Retina (tissue), 1 donor: ENCODE data around the gene CNIH1.
"Not testable (repeated sequence)": the region's sequence is repeated elsewhere in the genome, so short reads cannot be mapped to it uniquely, and the experiment has no call there.

Experiments used
- DNase-seq: peaks from one replicate; pipeline ENCODE4 v3.0.0-alpha.2; 2016

CNIH1 gene

DNA sequence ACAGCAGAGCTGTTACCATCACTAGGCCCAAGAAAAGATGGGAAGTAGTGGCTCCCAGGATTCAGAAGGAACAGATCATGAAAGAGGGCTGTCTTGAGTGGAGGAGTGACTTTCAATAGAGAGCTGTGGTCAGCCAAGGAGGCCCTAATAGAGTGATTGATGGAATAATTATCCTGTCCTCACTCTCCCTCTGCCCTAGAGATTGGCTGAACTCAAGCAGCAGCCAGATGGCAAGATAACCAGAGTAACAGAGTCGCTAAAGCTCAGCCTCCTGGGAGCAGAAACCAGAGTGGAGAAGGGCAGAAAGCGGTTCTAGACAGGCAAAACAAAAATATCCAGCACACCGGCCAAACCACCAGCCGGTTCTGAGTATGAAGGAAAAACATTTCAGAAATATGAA lies 24.5 kb upstream of the CNIH1 start:
- DNase-seq: peak; percentile 11

DNA sequence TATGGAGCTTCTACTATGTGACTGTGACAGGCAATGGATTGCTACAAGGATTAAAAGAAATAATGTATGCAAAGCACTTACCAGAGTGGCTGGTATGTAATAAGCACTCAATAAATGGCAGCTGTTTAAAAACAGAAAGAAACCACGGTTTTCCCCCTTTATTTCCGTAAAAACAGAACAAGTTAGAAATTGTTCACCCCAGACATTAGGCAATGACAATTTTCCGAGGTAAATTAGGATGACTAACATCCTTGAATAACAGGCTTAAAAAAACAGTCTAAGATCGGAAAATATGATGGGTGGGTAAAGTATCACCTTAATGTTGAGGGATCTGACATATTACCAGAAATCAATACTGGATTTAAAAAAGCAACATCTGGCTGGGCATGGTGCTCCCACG lies 20.9 kb upstream of the CNIH1 start:
- DNase-seq: no peak

DNA sequence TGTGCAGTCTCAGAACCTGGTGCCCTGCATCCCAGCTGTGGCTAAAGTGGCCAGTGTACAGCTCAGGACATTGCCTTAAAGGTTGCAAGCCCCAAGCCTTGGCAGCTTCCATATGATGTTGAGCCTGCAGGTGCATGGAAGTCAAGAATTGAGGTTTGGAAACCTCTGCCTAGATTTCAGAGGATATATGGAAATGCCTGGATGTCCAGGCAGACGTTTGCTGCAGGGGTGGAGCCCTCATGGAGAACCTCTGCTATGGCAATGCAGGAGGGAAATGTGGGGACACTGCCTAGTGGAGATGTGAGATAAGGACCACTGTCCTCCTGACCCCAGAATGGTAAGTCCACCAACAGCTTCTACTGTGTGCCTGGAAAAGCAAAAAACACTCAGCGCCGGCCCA lies 17.9 kb upstream of the CNIH1 start:
- DNase-seq: no peak

DNA sequence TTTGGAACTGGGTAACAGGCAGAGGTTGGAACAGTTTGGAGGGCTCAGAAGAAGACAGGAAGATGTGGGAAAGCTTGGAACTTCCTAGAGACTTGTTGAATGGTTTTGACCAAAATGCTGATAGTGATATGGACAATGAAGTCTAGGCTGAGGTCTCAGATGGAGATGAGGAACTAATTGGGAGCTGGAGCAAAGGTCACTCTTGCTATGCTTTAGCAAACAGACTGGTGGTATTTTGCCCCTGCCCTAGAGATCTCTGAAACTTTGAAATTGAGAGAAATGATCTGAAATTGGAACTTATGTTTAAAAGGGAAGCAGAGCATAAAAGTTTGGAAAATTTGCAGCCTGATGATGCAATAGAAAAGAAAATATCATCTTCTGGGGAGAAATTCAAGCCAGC lies 17.4 kb upstream of the CNIH1 start:
- DNase-seq: not testable (repeated sequence)

DNA sequence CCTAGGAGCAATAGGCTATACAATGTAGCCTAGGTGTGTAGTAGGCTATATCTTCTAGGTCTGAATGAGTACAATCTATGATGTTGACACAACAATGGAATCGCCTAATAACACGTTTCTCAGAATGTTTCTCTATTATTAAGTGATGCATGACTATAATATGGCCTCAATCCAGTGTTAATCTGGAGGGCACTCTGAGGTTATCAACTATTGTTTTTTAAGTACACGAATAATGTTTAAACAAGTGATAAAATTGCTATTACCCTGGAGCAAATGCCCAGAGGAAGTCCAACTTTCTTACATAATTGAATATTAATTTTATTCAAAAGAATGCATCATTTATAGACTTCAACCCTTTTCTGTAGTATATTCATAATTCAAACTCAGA lies 16.4 kb upstream of the CNIH1 start:
- no peak for DNase-seq

DNA sequence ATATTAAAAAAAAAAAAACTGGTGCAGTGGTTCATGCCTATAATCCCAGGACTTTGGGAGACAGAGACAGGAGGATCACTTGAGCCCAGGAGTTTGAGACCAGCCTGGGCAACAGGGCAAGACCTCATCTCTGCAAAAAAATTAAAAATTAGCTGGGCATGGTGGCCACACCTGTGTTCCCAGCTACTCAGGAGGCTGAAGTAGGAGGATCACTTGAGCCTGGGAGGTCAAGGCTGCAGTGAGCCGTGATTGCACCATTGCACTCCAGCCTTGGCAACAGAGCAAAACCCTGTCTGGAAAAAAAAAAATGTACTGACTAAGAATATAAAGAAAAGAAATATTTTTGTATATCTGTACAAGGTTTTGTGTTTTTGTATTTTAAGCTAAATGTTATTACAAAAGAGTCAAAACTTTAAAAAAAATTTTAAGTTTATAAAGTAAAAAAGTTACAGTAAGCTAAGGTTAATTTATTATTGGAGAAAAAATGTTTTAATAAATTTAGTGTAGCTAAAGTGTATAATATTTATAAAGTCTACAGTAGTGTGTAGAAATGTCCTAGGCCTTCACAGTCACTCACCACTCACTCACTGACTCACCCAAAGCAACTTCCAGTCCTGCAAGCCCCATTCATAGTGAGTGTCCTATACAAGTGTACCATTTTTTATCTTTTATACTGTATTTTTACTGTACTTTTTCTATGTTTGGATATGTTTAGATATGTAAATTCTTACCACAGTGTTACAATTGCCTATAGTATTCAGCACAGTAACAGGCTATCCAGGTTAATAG lies 15.8 kb upstream of the CNIH1 start:
- DNase-seq: not testable (repeated sequence)

DNA sequence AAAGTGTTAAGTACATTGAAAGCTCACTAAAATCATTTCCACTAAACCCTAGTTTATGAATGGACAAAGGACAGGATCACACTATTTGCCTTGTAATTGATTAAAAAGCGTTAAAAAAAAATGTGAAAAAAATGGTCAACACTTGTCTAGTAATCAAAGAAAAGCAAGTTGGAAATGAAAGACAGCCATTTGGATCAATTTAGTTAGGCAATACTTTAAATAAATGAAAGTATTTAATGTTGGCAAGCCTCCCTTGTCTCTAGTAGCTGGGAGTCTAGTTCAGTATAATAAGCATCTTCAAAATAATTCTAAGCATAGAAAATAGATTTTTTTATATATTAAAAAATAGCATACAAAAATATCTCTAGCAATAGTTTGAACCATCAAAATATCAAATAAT lies 14.2 kb upstream of the CNIH1 start:
- no peak for DNase-seq

DNA sequence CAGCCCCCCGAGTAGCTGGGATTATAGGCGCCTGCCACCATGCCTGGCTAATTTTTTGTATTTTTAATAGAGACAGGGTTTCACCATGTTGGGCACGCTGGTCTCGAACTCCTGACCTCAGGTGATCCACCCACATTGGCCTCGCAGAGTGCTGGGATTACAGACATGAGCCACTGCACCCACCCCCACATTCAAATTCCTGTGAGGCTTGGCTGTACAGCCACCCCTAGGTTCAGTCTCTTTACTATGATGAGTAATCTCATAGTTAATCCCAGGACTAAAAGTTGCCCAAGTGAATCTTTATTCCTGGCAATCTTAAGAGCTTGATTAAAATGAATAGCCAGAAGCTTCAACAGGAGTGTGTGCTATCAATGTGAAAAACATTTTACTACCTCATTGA lies 12.8 kb upstream of the CNIH1 start:
- DNase-seq: not testable (repeated sequence)

DNA sequence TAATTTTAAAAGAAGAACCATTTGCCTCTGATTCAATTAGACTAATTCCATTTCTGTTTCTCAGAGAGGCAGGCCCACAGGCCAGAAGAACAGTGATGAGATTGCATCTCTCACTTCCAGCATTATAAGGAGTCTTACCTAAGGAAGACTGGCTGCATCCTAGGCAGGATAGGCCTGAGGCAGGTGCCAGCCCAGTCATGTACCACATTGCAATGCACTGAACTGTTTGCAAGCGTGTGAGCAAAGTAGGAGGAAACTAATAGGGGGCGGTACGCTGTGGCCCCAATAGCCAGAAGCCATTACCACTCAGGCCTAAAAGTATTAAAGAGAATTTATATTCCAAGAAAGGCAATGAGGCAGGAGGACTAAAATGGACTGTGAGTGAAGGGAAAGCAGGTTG lies 12.1 kb upstream of the CNIH1 start:
- no peak for DNase-seq

DNA sequence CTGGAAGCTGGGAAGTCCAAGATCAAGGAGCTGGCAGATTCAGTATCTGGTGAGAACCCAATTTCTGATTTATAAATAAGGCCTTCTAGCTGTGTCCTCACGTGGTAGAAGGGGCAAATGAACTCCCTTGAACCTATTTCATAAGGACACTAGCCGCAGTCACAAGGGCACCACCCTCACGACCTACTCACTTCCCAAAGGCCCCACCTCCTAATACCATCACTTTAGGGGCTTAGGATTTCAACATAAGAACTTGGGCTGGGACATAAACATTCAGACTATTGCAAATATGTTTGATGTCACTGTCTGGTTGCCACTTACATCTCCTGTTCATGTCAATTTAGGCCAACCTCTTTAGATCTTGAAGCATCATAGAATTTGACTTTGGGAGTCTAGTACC lies 10.8 kb upstream of the CNIH1 start:
- no peak for DNase-seq

DNA sequence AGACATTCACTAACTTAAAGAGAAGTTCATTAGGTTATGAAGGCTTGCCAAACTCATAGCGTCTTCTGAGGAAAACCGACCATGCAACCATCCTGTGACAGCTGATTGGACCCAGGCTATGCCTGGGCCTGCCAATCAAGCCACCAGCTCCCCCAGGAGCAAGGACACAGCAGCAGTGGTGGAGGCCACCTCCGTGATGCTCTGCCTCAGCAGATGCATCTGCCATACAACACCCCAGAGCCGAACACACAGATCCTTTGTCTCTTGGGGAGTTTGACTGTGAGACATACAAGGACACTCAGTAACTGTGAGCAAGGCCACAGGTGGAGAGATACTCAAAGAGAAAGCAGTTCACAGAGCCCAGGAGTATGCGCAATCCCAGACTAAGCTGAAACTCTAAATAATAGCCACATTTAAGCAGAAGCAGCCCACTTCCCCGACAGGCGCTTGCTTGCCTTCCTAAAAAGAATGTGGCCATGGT lies 10.0 kb upstream of the CNIH1 start:
- DNase-seq: no peak

DNA sequence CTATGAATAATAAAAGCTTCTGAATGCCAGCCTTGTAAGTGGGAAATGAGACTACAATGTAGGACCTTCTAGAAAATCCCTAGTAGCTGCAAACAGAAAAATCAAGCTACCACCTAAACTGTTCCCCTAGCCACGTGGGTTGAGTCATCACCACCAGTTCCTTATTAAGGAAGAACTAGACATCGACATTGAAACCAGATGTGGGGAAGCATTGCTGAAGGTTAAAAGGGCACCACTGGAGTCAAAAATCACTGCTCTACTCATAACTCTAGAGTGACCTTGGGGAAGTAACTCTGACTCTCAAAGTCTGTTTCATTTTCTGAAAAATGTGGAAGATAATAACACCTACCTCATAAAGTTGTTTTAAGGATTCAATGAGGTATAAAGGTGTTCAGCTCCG lies 9.4 kb upstream of the CNIH1 start:
- no peak for DNase-seq

DNA sequence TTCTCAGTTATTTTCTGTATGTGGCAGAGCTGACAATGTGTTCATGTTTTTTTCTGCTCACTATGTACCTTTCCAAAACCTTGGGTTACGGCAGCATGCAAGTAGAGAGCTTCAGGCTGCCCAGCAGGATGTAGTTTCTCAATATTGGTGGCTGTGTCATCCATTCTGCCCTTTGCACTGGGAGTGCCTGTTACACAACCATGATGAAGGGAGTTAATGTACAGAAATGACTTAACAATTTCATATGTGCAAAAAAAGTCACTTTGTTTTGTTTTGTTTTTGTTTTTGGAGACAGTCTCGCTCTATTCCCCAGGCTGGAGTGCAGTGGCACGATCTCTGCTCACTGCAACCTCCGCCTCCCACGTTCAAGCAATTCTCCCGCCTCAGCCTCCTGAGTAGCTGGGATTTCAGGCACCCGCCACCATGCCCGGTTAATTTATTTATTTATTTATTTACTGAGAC lies 6.1 kb upstream of the CNIH1 start:
- no peak for DNase-seq

DNA sequence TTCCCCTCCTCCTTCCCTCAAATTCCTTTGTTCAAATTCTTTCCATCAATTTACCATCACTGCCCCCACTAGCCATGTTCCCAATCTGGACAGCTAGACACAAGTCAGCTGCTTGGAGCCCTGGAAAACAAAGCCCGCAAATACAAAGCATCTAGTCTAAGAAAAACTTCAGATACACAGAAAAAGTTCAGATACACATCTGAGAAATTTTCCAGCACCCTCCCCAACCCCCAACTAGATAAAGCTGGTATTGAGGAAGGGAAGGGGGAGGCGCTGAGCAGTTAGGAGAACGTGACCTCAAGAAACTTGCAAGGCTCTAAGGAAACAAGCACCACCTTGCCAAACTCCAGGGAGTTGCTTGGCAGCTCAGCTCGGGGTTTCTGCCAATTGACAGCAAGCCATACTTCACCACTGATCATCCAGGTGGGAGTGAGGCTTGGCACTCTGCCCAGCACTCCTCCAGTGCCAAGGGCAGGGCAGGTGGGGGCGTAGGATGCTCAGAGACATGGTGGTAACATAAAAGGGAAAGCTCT lies 5.1 kb upstream of the CNIH1 start:
- DNase-seq: no peak

DNA sequence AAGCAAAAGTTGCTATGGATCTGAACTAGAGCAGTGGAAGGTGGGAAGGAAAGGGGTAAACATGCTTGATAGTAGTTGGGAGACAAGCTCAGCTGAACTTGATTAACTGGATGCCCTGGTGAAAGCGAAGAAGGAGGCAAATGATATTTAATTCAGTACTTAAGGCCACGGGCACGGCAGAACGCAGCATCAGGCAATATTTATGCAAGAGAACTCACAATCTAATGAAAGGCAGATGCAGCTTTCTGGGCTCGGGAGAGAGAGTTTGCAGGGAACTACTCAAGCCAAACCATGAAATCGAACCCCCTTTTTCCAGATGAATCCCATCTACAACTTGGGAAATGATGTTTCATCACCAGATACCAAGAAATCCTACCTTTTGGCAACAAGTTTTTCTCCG lies 3.5 kb upstream of the CNIH1 start:
- no peak for DNase-seq

DNA sequence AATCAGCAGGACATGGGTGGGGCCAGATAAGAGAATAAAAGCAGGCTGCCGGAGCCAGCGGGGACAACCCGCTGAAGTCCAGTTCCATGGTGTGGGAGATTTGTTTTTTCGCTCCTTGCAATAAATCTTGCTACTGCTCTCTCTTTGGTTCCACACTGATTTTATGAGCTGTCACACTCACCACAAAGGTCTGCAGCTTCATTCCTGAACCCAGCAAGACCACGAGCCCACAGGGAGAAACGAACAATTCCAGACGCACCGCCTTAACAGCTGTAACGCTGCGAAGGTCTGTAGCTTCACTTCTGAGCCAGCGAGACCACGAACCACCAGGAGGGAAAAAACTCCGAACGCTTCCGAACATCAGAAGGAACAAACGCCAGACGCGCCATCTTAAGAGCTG lies 2.8 kb upstream of the CNIH1 start:
- no peak for DNase-seq

DNA sequence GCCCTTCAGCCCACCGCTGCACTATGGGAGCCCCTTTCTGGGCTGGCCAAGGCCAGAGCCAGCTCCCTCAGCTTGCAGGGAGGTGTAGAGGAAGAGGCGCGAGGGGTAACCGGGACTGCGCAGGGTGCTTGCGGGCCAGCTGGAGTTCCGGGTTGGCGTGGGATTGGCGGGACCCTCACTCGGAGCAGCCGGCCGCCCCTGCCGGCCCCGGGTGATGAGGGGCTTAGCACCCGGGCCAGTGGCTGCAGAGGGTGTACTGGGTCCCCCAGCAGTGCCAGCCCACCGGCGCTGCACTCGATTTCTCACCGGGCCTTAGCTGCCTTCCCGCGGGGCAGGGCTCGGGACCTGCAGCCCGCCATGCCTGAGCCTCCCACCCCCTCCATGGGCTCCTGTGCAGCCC lies 1.8 kb upstream of the CNIH1 start:
- not testable (repeated sequence) for DNase-seq

DNA sequence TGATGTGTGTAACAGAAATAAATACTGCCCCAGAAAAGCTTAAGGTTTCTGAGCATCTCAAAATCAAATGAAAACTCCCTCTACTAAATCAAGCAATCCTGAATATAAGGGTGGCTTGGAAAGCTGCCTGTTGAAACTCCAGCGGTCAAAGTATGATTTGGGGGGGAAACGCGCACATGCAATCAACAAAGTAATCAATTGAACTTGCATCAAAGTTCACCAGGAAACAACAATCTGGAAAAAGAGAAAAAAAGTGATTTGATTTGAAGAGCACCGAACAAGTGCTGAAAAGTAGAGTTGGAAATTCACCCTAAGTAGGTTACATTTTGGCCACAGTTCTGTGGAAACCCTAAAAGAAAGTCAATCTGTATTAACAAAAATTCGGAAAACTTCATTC lies 700 bp downstream of the CNIH1 start:
- no peak for DNase-seq

DNA sequence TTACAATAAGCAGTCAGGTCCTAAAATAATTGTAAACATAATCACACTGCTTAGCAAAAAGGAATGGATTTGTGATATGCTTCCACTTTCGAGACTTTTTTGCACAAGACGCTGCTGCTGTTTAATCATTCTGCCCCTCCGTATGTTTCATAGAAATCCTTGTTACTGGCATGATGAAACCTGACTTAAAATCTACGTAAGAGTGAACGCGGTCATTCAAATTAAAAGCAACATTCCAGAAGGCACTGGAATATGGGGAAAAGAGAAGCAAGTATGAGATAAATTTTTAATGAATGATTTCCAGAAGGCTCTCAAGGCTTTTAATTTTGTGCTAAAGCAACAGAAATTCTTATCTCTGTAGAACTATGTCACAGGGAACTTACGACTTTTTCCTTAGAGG lies 1.1 kb downstream of the CNIH1 start:
- DNase-seq: peak; percentile 6

DNA sequence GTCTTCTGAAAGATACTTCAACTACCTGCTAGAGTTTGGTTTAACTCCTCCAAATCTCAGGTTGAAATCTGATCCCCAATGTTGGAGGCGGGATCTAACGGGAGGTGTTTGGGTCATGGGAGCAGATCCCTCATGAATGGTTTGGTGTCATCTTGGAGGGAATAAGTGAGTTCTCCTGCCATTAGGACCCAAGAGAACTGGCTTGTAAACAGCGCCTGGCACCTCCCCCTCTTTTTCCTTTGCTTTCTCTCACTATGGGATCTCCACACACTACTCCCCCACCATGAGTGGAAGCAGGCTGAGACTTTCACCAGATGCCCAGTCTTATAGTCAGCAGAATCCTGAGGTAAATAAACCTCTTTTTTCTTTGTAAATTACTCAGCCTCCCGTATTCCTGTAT lies 2.5 kb downstream of the CNIH1 start:
- DNase-seq: no peak

DNA sequence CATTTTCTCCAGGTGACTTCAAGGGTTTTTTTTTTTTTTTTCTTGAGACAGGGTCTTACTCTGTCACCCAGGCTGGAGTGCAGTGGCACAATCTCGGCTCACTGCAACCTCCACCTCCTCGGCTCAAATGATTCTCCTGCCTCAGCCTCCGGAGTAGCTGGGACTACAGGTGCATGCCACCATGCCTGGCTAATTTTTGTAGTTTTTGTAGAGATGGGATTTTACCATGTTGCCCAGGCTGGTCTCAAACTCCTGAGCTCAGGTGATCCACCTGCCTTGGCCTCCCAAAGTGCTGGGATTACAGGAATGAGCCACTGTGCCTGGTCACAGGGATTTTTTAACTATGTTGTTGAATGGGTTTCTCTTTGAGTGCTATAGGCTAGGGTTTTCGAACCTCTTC lies 3.2 kb downstream of the CNIH1 start:
- not testable (repeated sequence) for DNase-seq

DNA sequence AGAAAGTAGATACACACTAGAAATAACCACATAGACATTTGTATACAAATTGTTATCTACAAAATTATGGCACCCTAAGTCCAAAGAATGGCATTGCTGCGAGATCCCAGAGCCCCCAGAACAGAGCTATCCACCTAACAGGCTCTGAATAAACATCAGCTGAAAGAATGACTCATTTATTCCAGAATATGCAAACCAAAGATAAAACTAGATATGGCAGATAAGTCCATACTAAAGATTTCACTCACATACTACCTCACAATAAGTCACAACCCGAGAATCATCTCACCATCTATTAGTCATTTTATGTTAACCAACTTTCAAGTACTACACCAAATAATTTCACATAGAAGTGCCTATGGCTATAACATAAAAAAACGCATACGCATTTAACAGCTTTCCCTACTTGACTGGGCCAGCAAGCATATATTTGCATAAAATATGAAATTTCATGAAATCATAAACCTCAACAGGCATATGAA lies 5.6 kb downstream of the CNIH1 start:
- DNase-seq: no peak

DNA sequence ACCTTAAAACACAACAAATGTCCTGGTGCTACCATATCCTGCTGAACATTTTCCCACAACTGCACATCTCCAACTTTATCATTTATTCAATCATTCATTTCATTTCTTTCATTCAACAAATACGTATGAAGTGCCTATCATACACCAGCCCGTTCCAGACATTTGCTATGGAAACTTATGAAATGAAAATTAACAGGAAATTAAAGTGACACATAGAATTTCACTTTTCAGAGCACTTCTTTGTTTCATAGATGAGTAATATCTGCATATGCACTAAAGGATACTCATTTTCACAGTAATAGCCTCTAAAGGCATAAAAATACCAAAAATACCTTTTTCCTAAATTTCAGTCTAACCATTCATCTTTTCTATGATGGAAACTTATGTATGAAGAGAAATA lies 12.6 kb downstream of the CNIH1 start:
- DNase-seq: no peak

DNA sequence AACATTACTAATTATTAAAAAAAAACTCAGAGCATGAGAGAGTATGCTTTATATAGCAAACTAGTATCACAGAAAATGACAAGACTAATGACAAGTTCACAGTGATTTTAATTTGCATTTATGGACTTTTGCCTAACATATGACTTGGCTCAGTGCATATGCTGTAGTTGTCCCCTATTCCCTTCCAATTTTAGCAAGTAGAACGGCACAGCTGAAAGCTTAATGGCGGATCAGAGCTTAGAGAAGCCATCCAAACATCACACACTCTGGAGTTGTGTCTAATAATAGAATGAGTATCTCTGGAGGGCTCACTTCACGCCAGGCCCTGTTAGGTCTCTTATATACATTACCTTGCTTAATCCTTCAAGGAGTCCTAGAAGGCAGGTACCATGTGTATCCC lies 13.3 kb downstream of the CNIH1 start:
- DNase-seq: no peak
